Inferior parietal cortex (tissue), 1 donor: ENCODE results near the gene ABCF3.
A peak's percentile ranks its signal among the peaks of the same experiment; 100 is the strongest.

Experiments used
- DNase-seq: peaks from one replicate; pipeline ENCODE4 v3.0.0-alpha.2; 2016; ENCODE audit errors: extremely low spot score

Gene ABCF3

GRCh38 chr3:184168363-184169120 is 17.5 kb upstream of the ABCF3 start:
- no peak for DNase-seq

- DNase-seq: no peak
These were observed 15.8 kb upstream of the ABCF3 start for GRCh38 chr3:184169896-184170875.

DNA sequence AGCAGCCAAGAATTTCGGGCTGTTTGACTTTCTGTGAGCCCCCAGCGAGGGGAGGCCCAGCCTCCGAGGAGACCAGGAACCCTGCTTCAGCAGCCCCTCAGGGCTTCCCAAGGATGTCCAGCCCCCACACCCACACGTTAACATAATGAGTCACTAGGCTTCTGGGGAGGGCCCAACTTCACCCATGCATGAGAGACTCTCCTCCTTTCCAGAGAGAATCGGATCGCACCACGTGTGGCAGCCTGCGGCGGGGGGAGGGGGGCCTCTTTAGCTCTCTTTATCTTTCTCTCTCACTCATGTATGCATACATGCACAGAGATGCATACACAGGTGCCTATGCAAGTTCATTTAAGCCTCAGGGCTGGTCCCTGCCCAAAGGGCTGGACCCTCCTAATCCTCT is 14.4 kb upstream of the ABCF3 start:
- DNase-seq: no peak

- no peak for DNase-seq
These were observed 13.2 kb upstream of the ABCF3 start for GRCh38 chr3:184172681-184173373.

DNA sequence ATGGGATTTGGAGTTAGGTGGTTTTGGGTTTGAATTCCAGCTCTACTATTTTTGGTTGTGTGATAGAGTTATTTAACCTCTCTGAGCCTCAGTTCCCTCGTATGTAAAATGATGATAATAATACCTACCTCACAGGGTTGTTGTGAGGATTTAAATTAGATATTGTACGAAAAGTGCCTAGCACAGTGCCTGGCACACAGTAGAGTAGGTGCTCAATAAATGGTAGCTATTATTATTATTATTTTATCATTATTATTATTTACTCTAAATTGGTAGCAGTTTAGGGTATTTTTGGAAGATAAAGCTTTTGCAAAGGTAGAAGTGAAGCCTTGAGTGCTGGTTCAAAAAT is 12.7 kb upstream of the ABCF3 start:
- DNase-seq: no peak

DNA sequence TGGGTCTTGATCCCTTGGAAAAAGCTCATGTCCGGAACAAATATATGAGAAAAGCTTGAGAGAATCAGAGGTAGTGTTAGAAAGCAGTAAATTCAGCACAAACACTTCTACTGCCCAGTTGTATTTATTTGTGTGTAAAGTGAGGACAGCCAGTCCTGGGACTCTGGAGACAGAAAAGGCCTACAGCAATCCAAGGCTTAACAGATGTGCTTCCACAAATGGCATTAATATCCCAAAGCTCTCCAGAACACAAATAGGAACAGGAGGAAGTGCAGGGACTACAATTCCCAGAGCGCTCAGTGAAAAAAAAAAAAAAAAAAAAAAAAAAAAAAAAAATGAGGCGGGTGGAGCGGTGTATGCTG is 11.7 kb upstream of the ABCF3 start:
- no peak for DNase-seq

DNA sequence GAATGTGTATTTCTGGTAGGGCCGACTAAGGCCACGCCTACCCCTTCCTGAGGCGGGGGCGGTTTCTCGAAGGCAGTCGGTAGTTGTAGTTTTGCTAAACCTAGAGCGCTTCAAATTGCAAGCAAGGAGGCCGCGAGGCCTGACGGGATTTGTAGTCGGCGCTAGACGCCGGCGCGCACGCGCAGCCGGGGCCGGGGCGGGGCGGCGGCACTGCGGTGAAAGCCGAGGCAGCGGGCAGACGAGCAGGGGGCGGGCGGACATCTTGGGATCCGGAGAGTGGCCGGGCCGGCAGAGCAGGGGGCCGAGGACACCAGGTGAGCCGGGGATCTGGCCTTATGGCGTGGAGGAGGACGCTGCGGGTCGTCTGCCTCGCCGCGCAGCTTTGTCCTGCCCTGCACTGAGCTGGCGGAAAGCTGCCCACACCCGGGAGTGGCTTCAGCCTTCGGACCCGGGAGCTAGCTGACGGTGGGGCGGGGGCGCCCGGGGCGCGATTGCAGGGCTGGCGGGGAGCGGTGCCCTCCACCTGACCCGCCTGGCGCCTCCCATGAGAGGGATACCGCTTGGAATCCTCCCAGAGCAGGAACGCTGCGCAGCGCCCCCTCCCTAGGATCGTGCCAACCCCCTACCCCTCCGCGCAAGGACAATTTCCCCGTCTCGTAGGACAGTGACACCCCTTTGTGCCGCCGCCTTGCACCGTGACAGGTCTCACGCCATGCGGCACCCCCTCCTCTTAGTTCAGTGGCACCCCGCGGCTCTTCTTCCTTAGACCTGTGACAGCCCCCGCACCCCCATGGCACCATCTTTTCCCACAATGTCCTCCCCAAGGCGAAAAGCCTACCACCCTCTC is 11.1 kb upstream of the ABCF3 start, which contains the start of gene AP2M1:
Gene AP2M1 (plus strand): TSS at position 210 of the 847 bp plus-strand sequence. CDS start 2,139 bp downstream, outside the sequence.
- DNase-seq: peak; percentile 98

DNA sequence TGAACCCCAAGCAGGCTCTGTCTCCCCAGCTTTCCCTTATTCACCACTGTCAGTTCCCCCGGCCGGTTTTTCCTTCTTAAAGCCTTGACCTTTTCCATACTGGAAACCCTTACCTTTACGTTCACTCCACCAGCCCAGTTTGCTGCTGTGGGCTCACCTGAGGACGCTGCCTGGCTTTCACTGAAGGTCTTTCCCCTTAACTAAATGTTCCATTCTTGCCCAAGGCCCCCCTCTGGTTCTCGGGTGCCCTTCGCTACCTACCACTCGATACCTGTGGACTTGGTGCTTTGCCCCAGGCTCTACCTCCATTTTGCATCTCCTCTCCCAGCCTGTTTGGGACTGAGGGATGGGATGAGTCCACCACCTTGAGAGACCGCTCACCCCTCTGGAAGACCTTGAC is 10.5 kb upstream of the ABCF3 start:
- no peak for DNase-seq

DNA sequence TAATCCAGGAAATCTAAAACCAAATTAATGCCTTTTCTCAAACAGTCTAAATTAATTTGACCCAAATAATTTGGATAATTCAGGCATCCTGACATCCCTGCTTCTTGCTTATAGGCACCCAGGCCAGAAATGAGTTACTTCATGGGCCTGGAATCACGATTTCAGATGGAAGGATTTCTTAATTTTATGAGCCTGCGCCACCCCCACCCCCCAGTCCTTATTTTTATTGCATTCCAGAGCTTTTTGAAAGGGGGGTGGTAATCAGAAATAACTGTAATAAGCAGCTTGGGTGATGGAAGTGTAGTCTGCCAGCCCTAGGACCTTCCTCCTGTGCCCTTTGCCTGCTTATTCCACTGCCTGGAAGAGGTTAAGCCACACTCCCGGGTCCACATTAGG is 10.0 kb upstream of the ABCF3 start:
- no peak for DNase-seq

GRCh38 chr3:184176377-184177330 is 9.3 kb upstream of the ABCF3 start:
- peak; percentile 41 for DNase-seq

DNA sequence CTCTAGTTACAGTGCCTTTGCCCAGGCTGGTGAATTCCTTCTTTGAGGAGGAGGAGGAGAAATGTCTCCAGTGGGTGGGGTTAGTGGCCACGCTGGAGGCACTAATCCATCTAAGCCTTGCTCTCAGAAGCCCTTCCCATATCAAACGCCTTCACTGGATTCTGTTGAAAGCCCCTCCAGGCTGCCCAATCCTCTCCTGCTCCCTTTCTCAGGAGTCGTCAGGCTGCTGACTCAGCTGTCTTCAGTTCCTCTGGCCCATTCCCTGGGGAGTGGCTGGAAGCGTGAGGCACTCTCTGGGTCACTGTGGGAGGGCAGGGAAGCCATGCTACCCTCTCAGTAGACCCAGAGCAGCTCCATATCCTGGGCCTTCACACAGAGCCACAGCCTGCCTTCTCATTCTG is 8.7 kb upstream of the ABCF3 start:
- DNase-seq: no peak

DNA sequence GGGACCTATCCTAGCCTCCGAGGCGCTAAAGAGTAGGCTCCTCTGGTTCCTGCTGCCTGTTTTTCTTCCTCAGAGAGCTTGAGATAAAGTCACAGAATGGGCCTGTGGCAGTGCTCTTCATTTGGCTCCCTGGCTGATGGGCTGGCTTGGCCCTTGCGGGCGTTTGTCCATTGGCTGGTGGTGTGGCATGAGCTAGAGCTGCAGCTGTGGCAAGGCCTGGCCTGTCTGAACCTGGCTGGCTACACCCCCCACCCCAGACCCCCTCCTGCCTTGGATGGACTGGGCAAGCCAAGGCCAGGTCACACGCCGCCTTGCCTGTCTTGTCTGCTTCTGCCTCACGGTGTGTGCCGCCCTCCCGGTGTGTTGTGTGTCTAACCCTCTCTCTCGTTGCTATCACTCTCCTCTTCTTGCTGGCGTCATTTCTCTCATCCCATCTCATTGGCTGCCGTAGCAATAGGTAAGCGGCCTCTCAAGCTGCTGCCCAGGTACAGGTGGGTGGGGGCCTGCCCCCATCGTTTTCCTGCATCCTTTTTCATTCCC is 8.2 kb upstream of the ABCF3 start:
- DNase-seq: no peak

DNA sequence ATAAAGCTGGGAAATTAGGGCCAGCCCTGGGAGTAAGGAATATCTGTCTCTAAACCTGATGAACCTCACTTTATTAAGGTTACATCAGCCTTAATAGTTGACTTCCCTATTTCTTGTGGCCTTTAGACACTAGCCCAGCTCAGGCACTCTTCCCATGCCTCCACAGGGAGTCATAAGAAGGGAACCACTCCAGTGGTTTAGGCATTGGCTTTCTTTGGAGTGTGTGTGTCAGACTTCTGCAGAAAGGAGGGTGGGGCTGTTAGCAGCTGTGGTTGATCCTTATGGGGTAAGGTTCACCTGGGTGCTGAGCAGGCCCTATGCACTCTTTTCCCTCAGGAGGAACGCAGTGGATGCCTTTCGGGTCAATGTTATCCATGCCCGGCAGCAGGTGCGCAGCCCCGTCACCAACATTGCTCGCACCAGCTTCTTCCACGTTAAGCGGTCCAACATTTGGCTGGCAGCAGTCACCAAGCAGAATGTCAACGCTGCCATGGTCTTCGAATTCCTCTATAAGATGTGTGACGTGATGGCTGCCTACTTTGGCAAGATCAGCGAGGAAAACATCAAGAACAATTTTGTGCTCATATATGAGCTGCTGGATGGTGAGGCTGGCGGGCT is 7.4 kb upstream of the ABCF3 start:
- no peak for DNase-seq

- no peak for DNase-seq
These were observed 5.8 kb upstream of the ABCF3 start for GRCh38 chr3:184180165-184180564.

- DNase-seq: no peak
These were observed 4.4 kb upstream of the ABCF3 start for GRCh38 chr3:184181596-184181995.

GRCh38 chr3:184183679-184184078 is 2.3 kb upstream of the ABCF3 start:
- DNase-seq: no peak

DNA sequence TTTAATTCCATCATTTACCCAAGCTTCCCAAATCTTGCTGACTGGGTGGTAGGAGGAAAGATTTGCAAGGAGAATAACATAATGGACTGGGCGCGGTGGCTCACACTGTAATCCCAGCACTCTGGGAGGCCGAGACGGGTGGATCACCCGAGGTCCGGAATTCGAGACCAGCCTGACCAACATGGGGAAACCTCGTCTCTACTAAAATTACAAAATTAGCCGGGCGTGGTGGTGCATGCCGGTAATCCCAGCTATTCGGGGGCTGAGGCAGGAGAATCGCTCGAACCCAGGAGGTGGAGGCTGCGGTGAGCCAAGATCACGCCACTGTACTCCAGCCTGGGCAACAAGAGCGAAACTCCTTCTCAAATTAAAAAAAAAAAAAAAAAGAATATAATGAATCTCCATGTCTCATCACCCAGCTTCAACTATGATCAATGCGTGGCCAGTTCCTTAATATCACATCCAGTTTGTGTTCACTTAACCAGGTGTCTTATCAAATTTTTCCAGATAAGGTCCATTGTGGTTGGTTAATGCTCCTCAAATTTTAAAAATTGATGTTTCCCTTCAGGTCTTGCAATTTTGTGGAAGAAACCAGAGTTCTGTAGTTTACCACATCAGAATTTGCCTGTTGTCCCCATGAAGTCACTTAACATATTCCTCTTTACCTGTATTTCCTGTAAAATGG is 1.3 kb upstream of the ABCF3 start:
- DNase-seq: no peak

DNA sequence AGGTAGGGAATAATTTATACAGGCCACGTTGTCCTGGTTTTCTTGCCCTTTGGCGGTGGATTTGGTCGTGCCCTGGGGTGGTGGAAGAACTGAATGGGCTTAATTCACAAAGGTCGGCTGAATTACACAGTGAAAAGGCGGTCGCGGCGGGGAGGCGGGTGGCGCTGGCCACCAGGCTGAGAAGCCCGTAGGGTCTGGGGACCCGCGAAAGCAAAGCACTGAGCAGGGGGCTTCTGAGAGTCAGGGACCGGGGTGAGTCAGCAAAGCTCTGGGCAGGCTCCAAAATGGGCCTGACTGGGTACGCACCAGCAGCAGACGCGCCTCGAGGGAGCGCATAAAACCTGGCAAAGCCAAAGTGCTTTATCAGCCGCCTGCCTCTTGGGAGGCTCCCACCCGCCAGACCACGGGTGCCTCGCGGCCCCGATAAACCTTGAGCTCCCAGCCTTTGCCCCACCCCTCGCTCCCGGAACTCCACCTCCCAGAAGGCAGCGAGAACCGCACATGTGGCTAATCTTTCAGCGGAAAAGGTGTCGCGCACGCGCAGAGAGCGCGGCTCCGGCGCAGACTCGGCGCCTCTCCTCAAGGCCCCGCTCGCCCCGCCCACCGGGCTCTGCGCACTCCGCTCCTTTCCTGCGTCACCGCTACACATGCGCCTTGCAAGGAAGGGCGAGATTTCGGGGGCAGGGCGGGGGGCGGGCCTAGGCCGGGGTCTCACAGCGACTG is 377 bp upstream of the ABCF3 start:
- DNase-seq: peak; percentile 99
